HepG2 (cell line): ENCODE data around the gene ACSS1. TPM values are rescaled to one million over a fixed set of nuclear protein-coding genes. Genes with fewer than 3 reads are reported as not detected.

ENCODE experiments used
- ATAC-seq: fragments of 200-7000 bp; cut with Tn5 transposase; 3 replicates; pipeline ENCODE4 v1.9.1; 2020; ENCODE audit warnings: mild to moderate bottlenecking, moderate library complexity
- BruUV-seq: library from RNA; stranded (reverse); fragments of 400-500 nt; replicated peaks from 2 replicates; lab custom pipeline; 2021; lab: Mats Ljungman, UMichigan
- CTCF ChIA-PET: fragments of 300-600 bp; formaldehyde crosslinking; extraction: SDS; loops from one replicate; lab custom pipeline; 2021; ENCODE audit warnings: low total read pairs, inconsistent platforms, low intra/inter-chr PET ratio; lab: Yijun Ruan, JAX
- POLR2A ChIA-PET: fragments of 350-600 bp; sonication (Branson Sonifier 250); formaldehyde crosslinking; loops from one replicate; lab custom pipeline; 2020; ENCODE audit warnings: antibody characterized with exemption, inconsistent platforms; lab: Yijun Ruan, JAX
- DNase-seq: peaks from one replicate; pipeline ENCODE4 v3.0.0-alpha.2; 2015; ENCODE audit warnings: low spot score
- FAIRE-seq: peaks from 3 replicates; lab custom pipeline; 2011; peaks lifted over from hg19 to GRCh38; lab: Jason Lieb, UNC
- H2AFZ ChIP-seq: one replicate; pipeline ENCODE4 v1.6.1; 2011; ENCODE audit warnings: low read length, inconsistent platforms
- H3K27ac ChIP-seq: fragments of 300-600 bp; 3 replicates; pipeline ENCODE4 v1.8.0; 2011; ENCODE audit warnings: mixed run types, mild to moderate bottlenecking, mixed read lengths, low read length, inconsistent platforms; ENCODE audit not compliant: insufficient read depth; ENCODE audit errors: extremely low read length
- H3K27me3 ChIP-seq, 2 experiments: fragments of 200-600 bp in 1 of 2; 2 replicates in 1 of 2; 3 replicates in 1 of 2; pipeline versions ENCODE4 v1.6.0 to v1.8.0; 2011; ENCODE audit warnings: low read length in 2 of 2, mild to moderate bottlenecking in 2 of 2, moderate library complexity in 2 of 2, inconsistent platforms in 1 of 2; ENCODE audit not compliant: insufficient read depth in 2 of 2, control insufficient read depth in 1 of 2
- H3K36me3 ChIP-seq, 2 experiments: fragments of 200-600 bp in 1 of 2; replicated peaks in 1 of 2; 2 replicates in 1 of 2; 3 replicates in 1 of 2; pipeline versions ENCODE4 v1.5.1 to v1.8.0; 2011; ENCODE audit warnings: low read length in 2 of 2, inconsistent platforms in 1 of 2; ENCODE audit not compliant: insufficient read depth in 2 of 2, control insufficient read depth in 1 of 2
- H3K4me1 ChIP-seq: 2 replicates; pipeline ENCODE4 v1.5.1; 2012; ENCODE audit warnings: low read length, inconsistent platforms; ENCODE audit not compliant: insufficient read depth
- H3K4me2 ChIP-seq: 2 replicates; pipeline ENCODE4 v1.6.0; 2011; ENCODE audit warnings: low read depth, low read length, inconsistent platforms
- H3K4me3 ChIP-seq, 3 experiments: fragments of 200-600 bp in 1 of 3; sonication (generic), shearing (Covaris generic) in 1 of 3; replicated peaks in 1 of 3; 2 replicates each; pipeline ENCODE4 v1.5.1; 2011 to 2016; ENCODE audit warnings: low read length in 3 of 3, inconsistent platforms in 2 of 3, low read depth in 2 of 3, mild to moderate bottlenecking in 2 of 3, control low read depth in 1 of 3, mixed read lengths in 1 of 3; ENCODE audit not compliant: insufficient read depth in 1 of 3
- H3K79me2 ChIP-seq: one replicate; pipeline ENCODE4 v1.6.1; 2011; ENCODE audit warnings: low read length, inconsistent platforms; ENCODE audit not compliant: insufficient read depth
- H3K9ac ChIP-seq: 2 replicates; pipeline ENCODE4 v1.6.0; 2011; ENCODE audit warnings: mild to moderate bottlenecking, low read depth, low read length, inconsistent platforms; ENCODE audit not compliant: insufficient read depth
- H3K9me3 ChIP-seq: 2 replicates; pipeline ENCODE4 v1.5.1; 2012; ENCODE audit warnings: mild to moderate bottlenecking, low read length
- H4K20me1 ChIP-seq: 2 replicates; pipeline ENCODE4 v1.6.0; 2011; ENCODE audit warnings: inconsistent platforms, mild to moderate bottlenecking, low read length, moderate library complexity; ENCODE audit not compliant: insufficient read depth
- AGO2 ChIP-seq: fragments of 200-400 bp; formaldehyde crosslinking; optimal IDR thresholded peaks from 2 replicates; pipeline ENCODE3; 2017; ENCODE audit warnings: mild to moderate bottlenecking, low read depth, low read length, moderate library complexity
- BRD4 ChIP-seq: sonication (generic); formaldehyde crosslinking; IDR thresholded peaks from 2 replicates; pipeline ENCODE4 v1.4.0; 2020; ENCODE audit warnings: missing genetic modification reagents
- FOXK2 ChIP-seq: fragments of 450-650 bp; IDR thresholded peaks from 2 replicates; pipeline ENCODE4 v1.6.1; 2016
- IKZF1 ChIP-seq: fragments of 450-650 bp; IDR thresholded peaks from 2 replicates; pipeline ENCODE4 v1.7.1; 2016
- KLF9 ChIP-seq: IDR thresholded peaks from 2 replicates; pipeline ENCODE4 v1.6.1; 2016; ENCODE audit warnings: low read depth
- PRMT3 ChIP-seq: sonication (generic); formaldehyde crosslinking; IDR thresholded peaks from 2 replicates; pipeline ENCODE4 v1.8.1; 2022; ENCODE audit warnings: low read depth, mild to moderate bottlenecking, moderate library complexity, missing genetic modification reagents, borderline replicate concordance
- ZBTB21 ChIP-seq: sonication (generic); formaldehyde crosslinking; IDR thresholded peaks from 2 replicates; pipeline ENCODE4 v1.4.0; 2020; ENCODE audit warnings: missing genetic modification reagents
- ZBTB42 ChIP-seq: sonication (generic); formaldehyde crosslinking; IDR thresholded peaks from 2 replicates; pipeline ENCODE4 v1.5.0; 2020; ENCODE audit warnings: mild to moderate bottlenecking, missing genetic modification reagents
- ZNF10 ChIP-seq: sonication (generic); formaldehyde crosslinking; IDR thresholded peaks from 2 replicates; pipeline ENCODE4 v1.4.0; 2020; ENCODE audit warnings: mild to moderate bottlenecking, low read depth, missing genetic modification reagents, borderline replicate concordance
- ZNF20 ChIP-seq: sonication (generic); formaldehyde crosslinking; IDR thresholded peaks from 2 replicates; pipeline ENCODE4 v1.4.0; 2020; ENCODE audit warnings: mild to moderate bottlenecking, moderate library complexity, missing genetic modification reagents
- ZSCAN22 ChIP-seq: sonication (generic); formaldehyde crosslinking; IDR thresholded peaks from 2 replicates; pipeline ENCODE4 v1.4.0; 2020; ENCODE audit warnings: mild to moderate bottlenecking, missing genetic modification reagents
- ZSCAN9 ChIP-seq: IDR thresholded peaks from 2 replicates; pipeline ENCODE4 v1.6.1; 2016; ENCODE audit warnings: borderline replicate concordance
- WGBS: methylation state at CpG from one replicate; pipeline ENCODE4 v1.1.6; 2017; ENCODE audit warnings: low lambda C conversion rate; 5-methylcytosine and 5-hydroxymethylcytosine counted together
- in situ Hi-C: cut with HindIII; loops from 2 replicates; pipeline ENCODE4 v1.10.0; 2017; ENCODE audit warnings: low pct_unique_long_range_greater_than_20kb; ENCODE audit not compliant: extremely low pct_ligation_motif_present
- intact Hi-C: fragments of 100-400 bp; cut with micrococcal nuclease; formaldehyde crosslinking; loops from one replicate; pipeline ENCODE4 v1.10.0; 2022; ENCODE audit not compliant: unreplicated experiment
- polyA plus RNA-seq, 8 experiments: library from polyadenylated mRNA; depleted of rRNA in 3 of 8; stranded (reverse) in 7 of 8; unstranded in 1 of 8; fragments of >200 nt; fragmentation: Illumina TruSeq in 4 of 8; extraction: Trizol in 4 of 8; gene quantifications; 2 replicates each; pipeline versions ENCODE4 v1.2.1 to v1.2.3, GENCODE V29; 2011 to 2016; ENCODE audit warnings: low read depth in 4 of 8, missing spikeins in 1 of 8, mixed read lengths in 1 of 8; ENCODE audit not compliant: insufficient read depth in 1 of 8
- total RNA-seq, 5 experiments: library from RNA; depleted of rRNA; stranded (reverse); fragments of >200 nt; fragmentation: Illumina TruSeq; extraction: Trizol; gene quantifications; 2 replicates each; pipeline ENCODE4 v1.2.3, GENCODE V29; 2016; ENCODE audit warnings: low read depth in 1 of 5
- TF ChIP-seq, protein P1 (sequence below): sonication (generic); formaldehyde crosslinking; IDR thresholded peaks from 2 replicates; pipeline ENCODE4 v1.5.0; 2020; ENCODE audit warnings: mild to moderate bottlenecking, missing genetic modification reagents

Gene ACSS1
- total and polyA plus RNA-seq, 2 of the 13 experiments (the other 11 are each of a cell fraction or from before 2014, with no cell fraction given) = 15.2 to 41.6 TPM

DNA sequence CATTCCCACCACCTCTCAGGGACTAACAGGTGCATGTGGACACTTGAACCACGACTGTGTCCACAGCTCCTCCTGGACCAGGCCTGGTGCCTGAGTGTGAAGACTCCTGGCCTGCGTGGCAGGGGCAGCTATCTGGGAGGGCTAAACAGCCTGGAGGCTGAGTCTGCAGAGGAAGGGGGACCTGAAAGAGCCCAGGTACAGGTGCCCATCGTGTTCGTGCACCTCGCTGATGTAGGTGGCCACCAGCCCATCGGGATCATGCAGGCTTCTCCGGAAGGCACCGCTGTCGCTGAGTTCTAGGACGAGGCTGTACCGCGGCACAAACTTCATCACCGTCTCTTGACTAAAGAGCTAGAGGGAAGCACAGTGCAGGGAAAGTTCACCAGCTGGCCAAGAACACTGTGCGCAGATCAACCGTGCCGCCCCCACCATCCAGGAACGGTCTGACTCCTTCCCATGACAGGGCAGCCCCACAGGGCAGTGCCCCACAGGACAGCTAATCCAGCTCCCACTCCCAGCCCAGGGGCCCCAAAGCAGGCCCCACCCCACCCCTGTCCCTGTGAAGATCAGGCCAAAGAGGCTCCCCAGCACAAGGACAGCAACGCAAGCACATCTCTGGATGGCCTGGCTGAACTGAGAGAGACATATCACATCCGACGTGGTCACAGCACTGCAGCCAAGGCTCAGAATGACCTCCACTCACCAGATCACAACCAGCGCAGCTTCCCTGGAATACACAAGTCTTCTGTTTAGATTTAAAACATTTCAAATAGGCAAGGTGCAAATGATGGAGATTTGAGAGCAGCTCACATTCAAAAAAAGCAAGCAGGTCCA, 94.0 kb downstream of the ACSS1 start:
- Histone ChIP-seq H4K20me1 (no peaks in the 10 kb centered on the region), H3K9me3 (no peaks in the 10 kb centered on the region), H3K27ac (no peak overlapping the region), H3K4me3 (no peak overlapping the region), H3K79me2 (no peaks in the 10 kb centered on the region), H3K27me3 (no peaks in the 10 kb centered on the region), H3K9ac (no peak overlapping the region), H3K4me2 (no peak overlapping the region), H3K36me3 (peaks cover 40 to 82% of the 10 kb centered on the region in 2 experiments), H3K4me1 (no peaks in the 10 kb centered on the region), H2AFZ (no peak overlapping the region)
- no peak for TF ChIP-seq FOXK2
- TF ChIP-seq AGO2 = peak; percentile 59
- BruUV-seq = no TSS peak
- CTCF ChIA-PET = no interaction called here
- no peak for ATAC-seq
- POLR2A ChIA-PET = no interaction called here
- WGBS = 97% methylated on average over 20 of the region's 21 CpGs
- no peak for FAIRE-seq
- intact Hi-C loops = no loop called here
- in situ Hi-C loops = no loop called here
- no peak for DNase-seq

DNA sequence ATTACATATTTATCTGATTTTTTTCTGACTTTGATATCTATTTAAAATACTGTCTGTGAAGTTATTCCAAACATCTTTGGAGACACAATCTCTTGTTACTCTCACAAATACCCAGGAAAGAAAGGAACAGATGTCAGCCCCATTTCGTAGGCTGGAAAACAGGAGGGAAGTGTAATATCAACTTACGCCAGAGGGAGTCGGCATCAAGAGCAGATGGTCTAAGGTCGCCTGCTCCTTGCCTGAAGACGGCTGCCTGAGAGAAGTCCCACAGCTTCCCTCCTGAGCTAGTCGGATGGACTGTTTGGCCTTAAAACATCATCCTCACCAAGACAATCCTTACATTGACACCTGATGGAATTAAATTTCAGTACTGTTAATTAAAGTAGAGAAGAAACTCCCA, 95.4 kb downstream of the ACSS1 start:
- peaks cover 40 to 73% of the 10 kb centered on the region in 2 experiments for H3K36me3 ChIP-seq
- no peak overlapping the region for H3K4me2 ChIP-seq
- no peaks in the 10 kb centered on the region for H4K20me1 ChIP-seq
- in situ Hi-C loops = no loop called here
- DNase-seq = no peak
- TF ChIP-seq, protein P1, sequence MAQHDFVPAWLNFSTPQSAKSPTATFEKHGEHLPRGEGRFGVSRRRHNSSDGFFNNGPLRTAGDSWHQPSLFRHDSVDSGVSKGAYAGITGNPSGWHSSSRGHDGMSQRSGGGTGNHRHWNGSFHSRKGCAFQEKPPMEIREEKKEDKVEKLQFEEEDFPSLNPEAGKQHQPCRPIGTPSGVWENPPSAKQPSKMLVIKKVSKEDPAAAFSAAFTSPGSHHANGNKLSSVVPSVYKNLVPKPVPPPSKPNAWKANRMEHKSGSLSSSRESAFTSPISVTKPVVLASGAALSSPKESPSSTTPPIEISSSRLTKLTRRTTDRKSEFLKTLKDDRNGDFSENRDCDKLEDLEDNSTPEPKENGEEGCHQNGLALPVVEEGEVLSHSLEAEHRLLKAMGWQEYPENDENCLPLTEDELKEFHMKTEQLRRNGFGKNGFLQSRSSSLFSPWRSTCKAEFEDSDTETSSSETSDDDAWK = no peak
- no peak for TF ChIP-seq ZNF20 (CRISPR knock-in tag)
- TF ChIP-seq PRMT3 (CRISPR knock-in tag) = no peak
- no peak for TF ChIP-seq KLF9
- TF ChIP-seq ZBTB21 (CRISPR knock-in tag) = no peak
- TF ChIP-seq IKZF1 = no peak
- no peak for TF ChIP-seq ZSCAN22 (CRISPR knock-in tag)
- TF ChIP-seq ZSCAN9 = no peak
- no peak for TF ChIP-seq ZBTB42 (CRISPR knock-in tag)
- no peak for TF ChIP-seq ZNF10
- no peak for TF ChIP-seq BRD4 (CRISPR knock-in tag)
- TF ChIP-seq, all 625 proteins: peak for 0
- H2AFZ ChIP-seq = no peak overlapping the region
- no peak overlapping the region for H3K9ac ChIP-seq
- WGBS = 98% methylated on average over 6 of the region's 6 CpGs
- no peak overlapping the region for H3K4me3 ChIP-seq
- FAIRE-seq (no peak), ATAC-seq (no peak)
- no peaks in the 10 kb centered on the region for H3K27me3 ChIP-seq
- no TSS peak for BruUV-seq
- H3K4me1 ChIP-seq = no peaks in the 10 kb centered on the region
- POLR2A ChIA-PET = no interaction called here
- CTCF ChIA-PET = no interaction called here
- H3K9me3 ChIP-seq = no peaks in the 10 kb centered on the region
- no peaks in the 10 kb centered on the region for H3K79me2 ChIP-seq
- no peak overlapping the region for H3K27ac ChIP-seq
- intact Hi-C loops = no loop called here
